Astrocyte of the hippocampus (primary cell): Measurements from ENCODE around the gene CUBN.

Experiments used
- DNase-seq: peaks from one replicate; pipeline ENCODE4 v3.0.0; 2011; ENCODE audit warnings: low read depth, low spot score

CUBN gene

GRCh38 chr10:16822726-16823360 lies 306.8 kb downstream of the CUBN start:
- DNase-seq = no peak

GRCh38 chr10:16822027-16822426 lies 307.6 kb downstream of the CUBN start:
- DNase-seq = no peak

GRCh38 chr10:16820421-16820820 lies 309.2 kb downstream of the CUBN start:
- no peak for DNase-seq

- no peak for DNase-seq
Observed at GRCh38 chr10:16820018-16820417, 309.6 kb downstream of the CUBN start.

- no peak for DNase-seq
Observed at GRCh38 chr10:16819436-16819835, 310.2 kb downstream of the CUBN start.

- no peak for DNase-seq
Observed at GRCh38 chr10:16819026-16819425, 310.6 kb downstream of the CUBN start.

GRCh38 chr10:16817125-16818019 lies 312.2 kb downstream of the CUBN start, which contains the start of gene RSU1:
RSU1 (minus strand) TSS chr10:16817424; CDS start chr10:16817081, 343 bp downstream.
- DNase-seq = peak; percentile 100

- no peak for DNase-seq
Observed at GRCh38 chr10:16816830-16817124, 312.8 kb downstream of the CUBN start.

GRCh38 chr10:16816171-16816570 lies 313.4 kb downstream of the CUBN start:
- peak; percentile 4 for DNase-seq

- no peak for DNase-seq
Observed at GRCh38 chr10:16814012-16814411, 315.6 kb downstream of the CUBN start.

- DNase-seq = no peak
Observed at GRCh38 chr10:16812676-16813075, 316.9 kb downstream of the CUBN start.

- DNase-seq = no peak
Observed at GRCh38 chr10:16811765-16812164, 317.8 kb downstream of the CUBN start.

- no peak for DNase-seq
Observed at GRCh38 chr10:16811292-16811691, 318.3 kb downstream of the CUBN start.

- DNase-seq = peak; percentile 53
Observed at GRCh38 chr10:16809074-16809718, 320.4 kb downstream of the CUBN start.

- no peak for DNase-seq
Observed at GRCh38 chr10:16804123-16804522, 325.5 kb downstream of the CUBN start.

GRCh38 chr10:16803464-16803863 lies 326.1 kb downstream of the CUBN start:
- no peak for DNase-seq

- DNase-seq = no peak
Observed at GRCh38 chr10:16799621-16800020, 330.0 kb downstream of the CUBN start.

- DNase-seq = no peak
Observed at GRCh38 chr10:16798571-16798970, 331.0 kb downstream of the CUBN start.

GRCh38 chr10:16795410-16796073 lies 334.1 kb downstream of the CUBN start:
- DNase-seq = no peak

GRCh38 chr10:16794005-16794404 lies 335.6 kb downstream of the CUBN start:
- no peak for DNase-seq

- peak; percentile 94 for DNase-seq
Observed at GRCh38 chr10:16792675-16793074, 336.9 kb downstream of the CUBN start.

- DNase-seq = no peak
Observed at GRCh38 chr10:16789765-16790164, 339.8 kb downstream of the CUBN start.
